ENCODE results near the gene ICAM2.

- TF ChIP-seq CTCF (IDR thresholded peaks at IDR 0.05; ENCODE audit: insufficient read depth, low read length, poor library complexity, severe bottlenecking): no peak
- no peak for TF ChIP-seq EZH2phosphoT487 (conservative IDR thresholded peaks at IDR 0.05; ENCODE audit: low read length)
Observed at GRCh38 chr17:63998050-63998720, 22.2 kb downstream of the ICAM2 start, which contains the start of gene PRR29.
